ENCODE data around the gene KRT26.
"Not testable (repeated sequence)": the region's sequence is repeated elsewhere in the genome, so short reads cannot be mapped to it uniquely, and the experiment has no call there.

The KRT26 gene, protein sequence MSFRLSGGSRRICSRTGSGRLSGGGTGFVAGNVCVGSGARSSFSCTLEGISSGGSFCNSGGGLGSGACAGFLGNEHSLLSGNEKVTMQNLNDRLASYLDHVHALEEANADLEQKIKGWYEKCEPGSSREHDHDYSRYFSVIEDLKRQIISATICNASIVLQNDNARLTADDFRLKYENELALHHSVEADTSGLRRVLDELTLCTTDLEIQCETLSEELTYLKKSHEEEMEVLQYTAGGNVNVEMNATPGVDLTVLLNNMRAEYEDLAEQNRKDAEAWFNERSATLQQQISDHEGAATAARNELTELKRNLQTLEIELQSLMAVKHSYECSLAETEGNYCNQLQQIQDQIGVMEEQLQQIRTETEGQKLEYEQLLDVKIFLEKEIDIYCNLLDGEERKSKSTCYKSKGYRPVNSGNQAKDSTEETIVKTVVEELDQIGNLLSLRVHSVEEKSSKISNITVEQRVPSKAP

DNA sequence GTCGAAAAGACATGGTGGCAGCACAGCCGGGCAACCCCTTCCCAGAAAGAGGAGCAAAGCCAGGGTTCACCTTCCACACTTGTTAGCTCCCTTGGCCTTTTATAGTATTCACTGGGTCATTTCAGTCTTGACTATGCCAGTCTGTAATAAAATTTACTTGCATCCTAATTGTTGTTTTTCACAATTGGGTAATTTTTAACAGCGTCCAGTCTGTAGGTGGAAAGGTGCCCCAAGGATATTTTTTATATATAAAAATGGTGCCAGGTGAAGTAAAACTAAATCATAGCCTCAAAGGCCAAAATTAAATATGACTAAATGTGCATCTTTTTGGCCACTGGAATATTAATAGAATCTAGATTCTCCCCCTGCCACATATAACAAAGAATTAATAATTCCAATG lies at the start of gene KRT26:
Gene KRT26 (minus strand): TSS at position 101 of the 400 bp plus-strand sequence. CDS start 88 bp downstream, at position 13.
- DNase-seq, result no peak

DNA sequence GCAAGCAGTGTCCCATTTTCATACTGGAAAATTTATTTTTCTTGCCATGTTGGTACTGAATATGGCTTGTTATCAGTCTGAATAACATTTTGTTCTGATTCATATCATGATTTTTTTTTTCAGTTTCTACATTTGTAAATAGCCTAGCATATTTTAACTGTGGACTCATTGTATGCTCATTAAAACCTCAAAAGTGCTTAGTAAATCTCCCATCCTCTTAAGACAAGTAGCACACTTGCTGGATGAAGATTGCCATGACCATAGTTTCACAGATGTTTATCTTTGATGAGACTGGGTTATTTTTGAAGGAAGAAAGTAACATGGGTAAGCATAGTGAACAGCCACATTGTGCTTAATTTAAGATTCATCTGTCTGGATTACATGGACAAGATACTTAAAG lies 49.5 kb upstream of the KRT26 start:
- DNase-seq, result no peak

DNA sequence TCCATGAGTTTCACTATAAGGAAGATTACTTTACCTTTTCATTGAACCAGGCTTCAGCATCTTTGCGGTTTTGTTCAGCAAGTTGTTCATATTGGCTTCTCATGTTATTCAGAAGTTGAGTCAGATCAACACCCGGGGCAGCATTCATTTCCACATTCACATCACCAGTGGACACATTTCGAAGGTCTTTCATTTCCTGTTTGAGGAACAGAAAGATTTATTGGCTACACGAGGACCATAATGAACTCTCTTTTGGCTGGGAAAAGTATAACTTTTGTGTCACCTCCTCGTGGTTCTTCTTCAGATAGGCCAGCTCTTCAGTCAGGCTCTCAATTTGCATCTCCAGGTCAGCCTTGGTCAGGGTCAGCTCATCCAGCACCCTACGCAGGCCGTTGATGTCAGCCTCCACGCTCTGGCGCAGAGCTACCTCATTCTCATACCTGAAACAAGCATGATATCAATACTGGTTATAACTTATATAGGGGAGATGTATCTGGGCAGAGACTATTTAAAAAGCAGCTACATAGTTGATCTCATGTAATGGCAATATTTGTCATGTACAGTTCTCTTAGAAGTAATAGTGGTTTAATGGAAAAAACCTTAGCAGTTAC lies 48.3 kb upstream of the KRT26 start:
- DNase-seq, result no peak

DNA sequence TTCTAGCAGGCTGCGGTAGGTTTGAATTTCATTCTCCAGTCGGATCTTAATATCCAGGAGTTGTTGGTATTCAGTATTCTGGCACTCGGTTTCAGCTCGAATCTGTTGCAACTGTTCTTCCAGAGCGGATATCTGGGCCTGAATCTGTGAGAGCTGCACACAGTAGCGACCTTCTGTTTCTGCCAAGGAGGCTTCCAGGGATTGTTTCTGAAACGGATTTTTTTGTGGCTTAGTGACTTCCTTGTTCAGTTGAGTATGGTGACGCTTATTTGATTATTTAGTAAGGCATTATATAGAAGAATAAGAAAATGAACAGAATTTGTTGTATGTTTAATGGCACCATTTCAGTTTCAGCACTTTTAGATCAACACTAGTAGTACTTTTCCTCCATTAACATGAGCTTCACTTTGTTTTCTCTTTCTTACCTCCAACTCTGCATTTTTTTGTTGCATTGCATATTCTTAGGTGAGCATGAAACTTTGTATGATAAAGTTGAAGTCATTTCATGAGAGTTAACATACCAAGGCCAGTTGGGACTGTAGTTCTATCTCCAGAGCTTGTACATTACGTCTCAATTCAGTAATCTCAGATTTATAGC lies 47.6 kb upstream of the KRT26 start:
- no peak for DNase-seq

DNA sequence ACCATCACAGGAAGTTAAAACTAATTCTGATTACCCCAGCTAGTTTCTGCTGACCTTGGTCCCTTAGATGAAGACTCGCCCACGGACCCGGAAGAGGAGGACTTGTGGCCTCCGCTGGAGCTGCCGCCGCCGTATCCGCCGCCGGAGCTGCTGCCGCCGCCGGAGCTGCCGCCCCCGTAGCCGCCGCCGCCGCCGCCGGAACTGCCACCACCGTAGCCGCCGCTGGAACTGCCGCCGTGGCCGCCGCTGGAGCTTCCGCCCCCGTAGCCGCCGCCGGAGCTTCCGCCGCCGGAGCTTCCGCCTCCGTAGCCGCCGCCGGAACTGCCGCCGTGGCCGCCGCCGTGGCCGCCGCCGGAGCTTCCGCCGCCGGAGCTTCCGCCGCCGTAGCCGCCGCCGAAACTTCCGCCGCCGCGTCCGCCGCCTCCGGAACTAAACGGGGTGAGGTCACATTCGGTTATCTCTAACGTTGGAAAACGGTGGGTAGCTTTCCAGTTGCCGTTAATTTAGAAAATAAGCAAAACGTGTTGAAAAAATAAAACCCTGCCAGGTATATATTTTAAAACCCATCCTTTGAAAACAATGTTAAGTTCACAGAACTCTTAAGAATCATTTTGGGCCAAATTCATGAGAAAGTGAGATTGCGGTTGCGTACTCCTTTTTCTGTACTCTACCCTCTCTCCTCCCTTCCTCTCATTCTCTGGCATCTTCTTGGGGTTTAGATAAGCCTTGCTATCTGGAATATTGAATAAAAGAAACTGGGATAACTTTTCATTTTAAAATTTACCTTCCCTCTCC lies 46.9 kb upstream of the KRT26 start:
- peak; percentile 18 to 76 for DNase-seq

DNA sequence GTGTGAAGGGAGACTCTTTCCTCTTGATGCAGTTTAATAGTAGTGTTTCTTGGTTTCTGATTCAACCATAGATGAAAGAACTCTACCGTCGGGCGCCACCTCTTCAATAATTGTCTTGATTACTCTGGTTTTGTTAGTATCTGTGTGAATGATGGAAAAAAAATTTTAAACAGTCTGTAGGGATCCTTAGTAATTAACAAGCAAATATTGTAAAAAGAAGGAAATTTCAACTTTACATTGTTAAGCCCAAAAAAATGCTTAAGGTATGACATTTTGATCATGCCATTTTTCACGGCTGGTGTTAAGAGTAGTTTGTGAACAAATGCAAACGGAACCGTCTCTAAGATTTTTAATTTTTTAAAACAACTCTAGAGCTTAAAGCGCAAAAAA lies 46.3 kb upstream of the KRT26 start:
- no peak for DNase-seq

DNA sequence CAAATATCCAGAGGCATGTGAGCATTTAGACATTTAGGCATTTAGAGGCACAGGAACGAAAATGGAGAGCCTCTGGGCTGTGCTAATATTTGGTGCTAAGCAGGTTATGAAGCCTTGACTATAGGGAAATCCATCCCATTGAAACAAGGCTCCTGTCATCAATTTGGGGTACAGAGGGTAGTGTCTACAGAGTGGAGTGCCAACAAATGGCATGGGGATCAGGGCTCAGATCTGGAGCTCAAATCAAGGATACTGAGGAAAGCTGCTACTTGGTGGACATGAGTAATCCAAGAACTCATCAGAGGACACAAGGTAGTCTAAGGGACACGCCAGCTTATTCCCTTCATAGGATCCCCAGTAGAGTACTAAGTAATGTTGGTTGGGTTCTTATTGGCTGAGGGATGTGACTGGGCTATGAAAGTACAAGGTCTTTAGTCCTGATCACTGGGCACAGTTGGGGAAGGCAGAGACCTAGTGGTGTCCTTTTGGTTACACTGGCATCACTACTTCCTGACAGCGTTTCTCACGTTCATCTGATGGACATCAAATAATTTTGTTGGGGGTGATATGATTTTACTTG lies 45.2 kb upstream of the KRT26 start:
- DNase-seq, result no peak

DNA sequence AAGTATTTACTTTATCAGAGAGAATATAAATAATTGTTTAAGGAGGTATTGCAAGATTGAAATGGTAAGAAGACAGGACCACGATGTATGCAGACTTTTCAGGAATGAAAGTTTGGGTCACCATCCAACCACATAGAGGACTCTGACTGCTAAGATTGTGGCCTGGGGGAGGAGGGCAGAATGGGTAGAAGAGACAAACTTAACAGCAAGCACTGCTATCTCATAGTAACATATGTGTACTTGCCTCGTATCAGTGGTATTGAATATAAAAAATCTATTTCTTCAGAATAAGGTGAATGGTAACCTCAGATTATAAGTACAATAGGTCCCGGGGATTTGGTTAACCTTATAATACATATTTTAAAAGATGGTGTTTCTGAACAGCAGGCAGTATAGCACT lies 44.6 kb upstream of the KRT26 start:
- no peak for DNase-seq

DNA sequence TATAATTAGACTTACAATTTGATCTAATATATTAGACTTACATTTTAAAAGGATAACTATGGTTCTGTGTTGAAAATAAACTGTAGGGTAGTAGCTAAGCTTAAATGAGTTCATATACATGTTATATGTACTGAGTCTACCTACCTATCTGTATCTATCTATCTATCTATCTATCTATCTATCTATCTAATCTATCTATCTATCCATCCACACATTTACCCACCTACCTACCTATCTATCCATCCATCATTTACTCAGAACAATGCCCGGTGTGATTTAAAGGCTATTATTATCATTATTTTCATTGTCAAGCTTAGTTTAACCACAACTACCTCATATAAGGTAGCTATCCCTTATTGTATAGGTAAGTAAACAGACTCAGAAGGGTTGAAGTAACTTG lies 43.4 kb upstream of the KRT26 start:
- no peak for DNase-seq

DNA sequence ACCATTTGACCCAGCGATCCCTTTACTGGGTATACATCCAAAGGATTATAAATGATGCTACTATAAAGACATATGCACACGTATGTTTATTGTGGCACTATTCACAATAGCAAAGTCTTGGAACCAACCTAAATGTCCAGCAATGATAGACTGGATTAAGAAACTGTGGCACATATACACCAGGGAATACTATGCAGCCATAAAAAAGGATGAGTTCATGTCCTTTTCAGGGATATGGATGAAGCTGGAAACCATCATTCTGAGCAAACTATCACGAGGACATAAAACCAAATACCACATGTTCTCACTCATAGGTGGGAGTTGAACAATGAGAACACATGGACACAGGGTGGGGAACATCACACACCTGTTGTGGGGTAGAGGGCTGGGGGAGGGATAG lies 42.7 kb upstream of the KRT26 start:
- DNase-seq, result not testable (repeated sequence)

DNA sequence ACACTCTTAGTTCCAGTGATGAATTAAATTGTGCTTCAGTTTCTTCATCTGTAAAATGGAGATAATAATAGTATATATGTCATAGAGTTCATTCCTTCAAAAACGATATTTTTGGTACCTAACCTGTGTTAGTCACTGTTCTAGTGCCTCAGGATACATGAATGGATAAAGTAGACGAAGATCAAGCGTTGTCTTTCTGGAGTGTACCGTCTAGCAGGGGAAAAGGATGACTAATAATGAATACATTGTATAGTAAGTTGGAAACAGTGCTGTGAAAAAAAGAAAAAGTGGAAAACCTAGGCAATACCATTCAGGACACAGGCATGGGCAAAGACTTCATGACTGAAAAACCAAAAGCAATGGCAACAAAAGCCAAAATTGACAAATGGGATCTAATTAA lies 41.8 kb upstream of the KRT26 start:
- DNase-seq, result no peak

DNA sequence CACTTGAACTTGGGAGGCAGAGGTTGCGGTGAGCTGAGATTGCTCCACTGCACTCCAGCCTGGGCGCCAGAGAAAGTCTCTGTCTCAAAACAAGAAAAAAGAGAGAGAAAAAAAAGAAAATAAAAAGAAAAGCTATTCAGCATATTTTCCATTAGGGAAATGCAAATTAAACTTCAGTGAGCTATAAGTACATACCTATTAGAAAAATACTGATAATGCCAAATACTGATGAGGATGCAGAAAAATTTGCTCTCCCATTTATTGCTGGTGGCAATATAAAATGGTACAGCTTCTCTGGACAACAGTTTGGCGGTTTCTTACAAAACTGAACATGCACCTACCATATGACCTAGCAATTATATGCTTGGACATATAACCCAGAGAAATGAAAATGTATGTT lies 40.6 kb upstream of the KRT26 start:
- DNase-seq, result no peak

DNA sequence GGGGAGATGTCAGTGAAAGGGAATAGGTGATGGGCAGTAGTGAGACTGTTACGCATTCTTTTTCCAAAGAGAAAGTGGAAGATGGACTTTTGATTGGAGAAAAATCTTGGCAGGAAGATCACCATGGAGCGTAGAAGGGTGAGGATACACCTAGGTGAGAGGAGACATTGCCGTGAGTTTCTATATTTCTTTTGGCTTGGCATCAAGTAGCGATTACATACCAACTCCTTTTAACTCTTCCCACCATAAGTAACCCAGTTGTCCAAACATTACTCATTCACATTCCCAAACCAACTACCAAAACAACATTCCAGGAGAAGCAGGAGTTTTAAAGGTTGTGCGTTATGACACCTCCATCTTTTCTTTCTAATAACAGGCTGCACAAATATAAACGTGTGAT lies 38.5 kb upstream of the KRT26 start:
- no peak for DNase-seq

DNA sequence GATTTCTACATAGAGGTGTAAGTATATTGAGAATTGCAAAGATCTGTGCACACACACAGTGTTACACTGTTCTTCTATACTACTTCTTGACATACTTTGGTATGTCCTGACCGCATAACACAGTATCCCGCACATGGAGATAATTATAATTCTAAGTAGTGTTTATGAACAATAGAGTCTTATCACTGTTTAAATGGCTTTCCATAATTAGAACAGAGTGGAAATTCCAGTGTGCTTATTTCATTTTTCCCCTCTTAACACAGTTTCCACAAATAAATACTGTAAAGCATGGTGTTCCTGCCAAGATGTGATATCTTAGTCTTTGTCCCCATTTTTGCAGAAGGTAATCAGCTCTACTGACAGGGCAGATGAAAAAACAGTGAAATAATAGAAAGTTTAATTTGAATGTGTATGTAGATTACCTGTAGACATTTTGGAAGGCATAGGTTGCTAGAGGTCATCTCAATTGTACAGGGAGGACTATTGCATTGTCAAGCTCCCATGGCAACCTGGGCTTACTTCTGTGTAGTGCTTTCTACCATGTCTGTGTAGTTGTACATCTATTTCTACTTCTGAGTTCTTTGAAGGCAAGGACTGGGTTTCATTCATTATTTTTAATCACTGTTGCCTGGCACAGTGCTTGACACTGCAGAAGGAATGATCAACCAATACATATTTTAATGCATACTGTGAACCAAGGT lies 37.9 kb upstream of the KRT26 start:
- DNase-seq, result no peak

DNA sequence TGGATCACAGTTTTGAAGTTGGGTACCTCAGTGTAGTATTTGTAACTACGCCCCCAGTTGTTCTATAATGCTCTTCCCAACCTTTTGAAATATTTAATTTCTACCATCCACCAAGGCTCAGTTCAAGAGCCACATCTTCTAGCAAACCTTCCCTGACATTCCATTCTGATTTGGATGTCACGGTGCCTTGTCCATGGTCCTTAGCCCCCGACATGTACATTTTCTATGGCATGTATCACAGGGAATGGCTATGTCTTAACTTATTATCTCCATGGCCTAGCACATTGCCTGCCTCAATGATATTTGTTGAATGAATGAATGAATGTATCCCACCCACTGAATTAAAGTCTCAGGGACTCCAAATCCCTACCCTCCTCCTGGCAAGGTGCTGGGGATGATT lies 34.1 kb upstream of the KRT26 start:
- no peak for DNase-seq

DNA sequence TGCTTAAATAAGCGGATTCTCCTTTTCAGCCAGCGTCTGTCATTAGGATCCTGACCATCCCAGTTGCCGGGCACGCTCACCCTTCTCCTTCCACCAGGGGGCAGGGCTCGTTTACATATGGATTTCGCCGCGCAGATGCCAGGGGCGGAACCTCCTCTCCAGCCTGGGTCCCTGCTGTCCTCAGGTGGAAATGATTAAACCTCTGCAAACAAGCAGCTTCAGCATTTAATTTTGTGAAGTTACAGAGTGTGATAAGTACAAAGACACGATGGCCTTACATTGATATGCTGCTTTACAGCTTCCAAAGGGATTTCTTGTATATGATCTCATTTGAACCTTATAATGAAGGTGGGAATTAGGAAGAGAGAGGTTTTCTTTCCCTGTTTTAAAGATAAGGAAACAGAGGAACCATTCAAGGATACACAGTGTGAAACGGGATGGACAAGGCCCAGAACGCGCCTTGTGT lies 31.6 kb upstream of the KRT26 start:
- peak in 1 of 2 experiments; percentile 71 for DNase-seq

DNA sequence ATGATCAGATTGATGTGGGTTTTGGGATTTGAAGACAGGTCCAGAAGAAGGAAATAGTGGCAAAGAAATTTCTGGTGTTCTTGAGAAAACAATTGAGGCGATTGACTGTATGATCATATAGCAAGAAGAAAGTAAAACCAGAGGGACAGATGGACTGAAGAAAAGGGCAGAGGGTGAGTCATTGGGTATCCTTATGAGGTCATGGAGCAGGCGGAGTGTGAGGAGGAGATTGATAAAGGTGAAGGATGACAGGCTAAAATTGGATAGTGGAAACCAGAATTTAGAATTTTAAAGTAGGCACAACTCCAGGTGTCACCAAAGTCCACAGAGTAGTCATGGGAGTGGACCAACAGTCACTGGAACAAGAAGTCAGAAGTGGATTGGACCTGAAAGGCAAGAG lies 29.2 kb upstream of the KRT26 start:
- no peak for DNase-seq

DNA sequence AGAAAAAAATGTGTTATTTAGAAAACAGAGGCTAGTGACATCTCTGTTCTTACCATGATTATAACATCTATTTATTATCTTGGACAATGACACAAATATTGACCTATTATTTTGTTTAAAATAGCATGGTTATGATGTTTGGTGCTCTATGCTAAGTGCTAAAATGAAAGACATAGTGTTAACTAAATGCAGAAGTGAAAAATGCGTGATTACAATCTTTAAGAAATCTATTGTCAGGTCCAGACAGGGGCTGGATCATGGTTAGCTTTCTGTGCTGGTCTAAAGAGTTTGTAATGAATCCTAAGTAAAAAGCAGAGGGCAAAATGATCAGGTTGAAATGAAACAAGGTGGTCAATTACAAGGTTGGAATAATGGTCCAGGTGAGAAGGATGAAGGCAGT lies 28.4 kb upstream of the KRT26 start:
- no peak for DNase-seq

DNA sequence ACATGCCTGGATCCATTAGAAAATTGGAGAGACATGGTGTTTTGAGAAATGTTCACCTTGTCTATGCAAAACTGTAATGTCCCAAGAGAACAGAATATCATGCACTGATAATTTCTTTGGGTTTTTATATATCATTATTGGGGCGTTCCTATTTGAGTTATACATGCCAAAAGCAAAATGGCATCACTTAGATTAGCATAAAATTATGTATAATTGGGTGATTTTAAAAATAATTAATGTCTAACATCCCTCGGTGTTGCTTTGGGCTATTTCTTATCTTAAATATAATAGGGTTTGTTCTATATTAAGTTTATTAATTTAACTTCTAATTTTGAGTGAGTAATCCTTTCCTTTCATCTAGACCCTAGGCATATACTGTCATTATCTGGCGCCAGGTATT lies 27.9 kb upstream of the KRT26 start, which contains the start of gene KRT28:
Gene KRT28 (minus strand): TSS at position 101 of the 400 bp plus-strand sequence. CDS start 66 bp downstream, at position 35.
- no peak for DNase-seq

DNA sequence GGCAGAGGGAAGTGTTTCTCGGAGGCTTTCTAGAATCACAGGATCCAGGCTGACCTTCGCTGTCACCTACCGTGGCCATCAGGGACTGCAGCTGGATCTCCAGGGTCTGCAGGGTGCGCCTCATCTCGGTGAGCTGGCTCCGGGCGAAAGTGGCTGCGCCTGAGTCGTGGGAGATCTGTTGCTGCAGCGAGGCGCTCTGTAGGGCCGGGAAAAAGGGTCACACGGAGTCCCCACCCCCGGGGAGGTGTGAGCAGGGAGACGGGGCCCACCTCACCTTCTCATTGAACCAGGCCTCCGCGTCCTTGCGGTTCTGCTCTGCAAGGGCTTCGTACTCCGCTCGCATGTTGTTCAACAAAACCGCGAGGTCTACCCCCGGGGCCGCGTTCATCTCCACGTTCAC lies 24.8 kb upstream of the KRT26 start:
- DNase-seq, result no peak

DNA sequence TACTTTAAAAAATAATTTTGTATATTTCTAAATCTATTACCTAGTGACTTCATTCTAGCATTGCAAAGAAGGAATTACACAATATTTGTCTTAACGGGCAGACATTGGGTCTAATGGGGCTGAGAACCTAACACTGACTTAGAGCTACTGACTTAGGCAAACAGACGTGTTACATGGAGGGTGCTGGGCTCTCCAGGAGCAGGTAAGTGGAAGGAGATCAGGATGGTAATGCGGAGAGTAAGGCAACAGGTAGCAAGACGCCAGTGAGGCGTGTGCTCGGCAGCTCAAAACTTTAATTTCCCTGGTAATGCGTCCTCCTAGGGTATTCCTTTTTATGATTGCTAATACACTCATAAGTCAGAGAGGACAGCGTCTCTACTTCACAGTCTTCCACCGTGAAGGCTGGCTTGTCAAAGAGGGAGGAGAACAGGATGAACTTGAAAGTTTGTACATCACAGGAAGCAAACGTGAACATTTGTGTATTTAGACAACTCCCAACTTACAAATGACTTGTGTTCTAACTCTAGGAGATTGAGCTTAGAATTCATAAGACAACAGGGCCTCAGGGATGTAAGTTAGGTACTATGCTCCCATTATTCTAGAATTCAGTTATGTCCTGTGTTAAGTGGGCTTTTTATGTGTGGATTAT lies 23.1 kb upstream of the KRT26 start:
- no peak for DNase-seq

DNA sequence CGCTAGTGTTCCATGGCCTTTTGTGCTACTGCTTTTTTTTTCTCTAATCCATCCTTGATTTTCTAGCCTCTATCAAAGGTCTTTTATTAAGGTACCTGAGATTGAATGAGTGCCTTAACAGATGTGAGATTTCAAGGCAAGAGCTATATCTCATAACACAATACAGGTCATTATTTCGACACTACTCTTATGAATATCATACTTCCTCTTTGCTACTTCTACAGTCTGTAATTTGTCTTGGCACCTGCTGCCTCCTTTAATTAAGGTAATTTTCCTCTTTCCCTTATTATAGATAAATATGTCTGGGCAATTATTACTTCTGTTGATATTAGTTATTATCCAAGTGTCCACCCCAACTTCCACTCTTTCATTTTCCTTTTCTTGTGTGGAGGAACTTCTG lies 22.5 kb upstream of the KRT26 start:
- DNase-seq, result no peak
